Measurements from ENCODE around the gene MBP. TPM values are rescaled to one million over a fixed set of nuclear protein-coding genes. Genes with fewer than 3 reads are reported as not detected.
"Not testable (repeated sequence)": the region's sequence is repeated elsewhere in the genome, so short reads cannot be mapped to it uniquely, and the experiment has no call there.

Gene MBP
- total and polyA plus RNA-seq, 10 donors, result 11.1 to 96.0 (median 70.8) TPM

GRCh38 chr18:76951456-76952247 lies 180.9 kb downstream of the MBP start:
- no peaks in the 10 kb centered on the region for H3K27me3 ChIP-seq (replicated peaks in 1 of 7)
- H3K9me3 ChIP-seq, result no peaks in the 10 kb centered on the region
- no peak for TF ChIP-seq CTCF (IDR thresholded peaks at IDR 0.05 in 8 of 11, conservative IDR thresholded peaks at IDR 0.05 in 3 of 11)
- TF ChIP-seq POLR2A (IDR thresholded peaks at IDR 0.05), result no peak
- TF ChIP-seq POLR2AphosphoS5 (IDR thresholded peaks at IDR 0.05), result no peak
- no peak overlapping the region for H3K27ac ChIP-seq
- H3K36me3 ChIP-seq, result peaks cover 0 to 96% (median 28%) of the 10 kb centered on the region in 6 donors
- H3K4me1 ChIP-seq, result peaks cover 0 to 11% (median 3%) of the 10 kb centered on the region in 6 donors
- DNase-seq, result no peak
- 89 to 94% (median 91%) methylated on average over 12 of the region's 12 CpGs for WGBS, 5 donors
- intact Hi-C loops (cut with DNase I; ENCODE audit: low total_unique reads), result no loop called here
- no peak overlapping the region for H3K4me3 ChIP-seq

DNA sequence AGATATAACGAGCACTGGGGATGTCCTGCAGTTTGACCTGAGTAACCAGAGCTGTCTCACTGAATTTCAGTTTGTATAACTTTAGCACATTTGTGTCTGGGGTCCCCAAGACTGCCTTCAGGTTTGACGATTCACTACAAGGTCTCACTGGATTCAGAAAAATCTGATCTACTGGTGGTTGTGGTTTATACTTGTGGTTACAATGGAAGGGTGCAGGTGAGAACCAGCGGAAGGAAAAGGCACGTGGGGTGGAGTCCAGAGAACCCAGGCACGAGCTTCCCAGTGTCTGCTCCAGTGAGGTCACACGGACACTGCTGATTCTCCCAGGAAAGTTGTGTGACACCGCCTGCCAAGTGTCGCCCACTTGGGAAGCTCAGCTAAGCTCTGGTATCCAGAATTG lies 184.2 kb downstream of the MBP start:
- Histone ChIP-seq H3K27ac (no peak overlapping the region), H3K9me3 (peaks cover 0 to 6% (median 0%) of the 10 kb centered on the region in 8 donors), H3K4me3 (no peak overlapping the region), H3K36me3 (peaks cover 0 to 96% (median 21%) of the 10 kb centered on the region in 6 donors), H3K27me3 (replicated peaks in 1 of 7) (no peaks in the 10 kb centered on the region), H3K4me1 (peaks cover 0 to 3% (median under 1%) of the 10 kb centered on the region in 6 donors)
- no peak for DNase-seq
- intact Hi-C loops (cut with DNase I; ENCODE audit: low total_unique reads), result no loop called here
- 79 to 88% (median 85%) methylated on average over 7 to 8 of the region's 8 CpGs for WGBS, 5 donors
- TF ChIP-seq POLR2A (IDR thresholded peaks at IDR 0.05) (no peak), CTCF (IDR thresholded peaks at IDR 0.05 in 8 of 11, conservative IDR thresholded peaks at IDR 0.05 in 3 of 11) (no peak), POLR2AphosphoS5 (IDR thresholded peaks at IDR 0.05) (no peak)

DNA sequence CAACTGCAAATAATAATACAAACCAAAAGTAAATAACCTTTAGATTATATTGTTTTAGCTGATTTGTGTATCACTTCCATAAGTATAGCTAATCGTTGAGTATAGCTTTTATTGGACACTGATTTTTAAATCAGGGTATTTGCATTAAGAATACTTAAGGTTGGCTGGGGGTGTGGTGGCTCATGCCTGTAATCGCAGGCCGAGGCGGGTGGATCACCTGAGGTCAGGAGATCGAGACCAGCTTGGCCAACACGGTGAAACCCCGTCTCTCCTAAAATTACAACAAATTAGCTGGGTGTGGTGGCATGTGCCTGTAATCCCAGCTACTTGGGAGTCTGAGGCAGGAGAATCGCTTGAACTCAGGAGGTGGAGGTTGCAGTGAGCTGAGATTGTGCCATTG lies 188.2 kb downstream of the MBP start:
- DNase-seq; H3K27ac ChIP-seq; H3K4me1 ChIP-seq; H3K27me3 ChIP-seq (replicated peaks in 1 of 7); H3K4me3 ChIP-seq; H3K9me3 ChIP-seq; intact Hi-C loops (cut with DNase I; ENCODE audit: low total_unique reads): not testable (repeated sequence)
- peaks cover 0 to 81% (median 24%) of the 10 kb centered on the region in 6 donors for H3K36me3 ChIP-seq
- 96 to 98% (median 98%) methylated on average over 8 of the region's 8 CpGs for WGBS, 5 donors

DNA sequence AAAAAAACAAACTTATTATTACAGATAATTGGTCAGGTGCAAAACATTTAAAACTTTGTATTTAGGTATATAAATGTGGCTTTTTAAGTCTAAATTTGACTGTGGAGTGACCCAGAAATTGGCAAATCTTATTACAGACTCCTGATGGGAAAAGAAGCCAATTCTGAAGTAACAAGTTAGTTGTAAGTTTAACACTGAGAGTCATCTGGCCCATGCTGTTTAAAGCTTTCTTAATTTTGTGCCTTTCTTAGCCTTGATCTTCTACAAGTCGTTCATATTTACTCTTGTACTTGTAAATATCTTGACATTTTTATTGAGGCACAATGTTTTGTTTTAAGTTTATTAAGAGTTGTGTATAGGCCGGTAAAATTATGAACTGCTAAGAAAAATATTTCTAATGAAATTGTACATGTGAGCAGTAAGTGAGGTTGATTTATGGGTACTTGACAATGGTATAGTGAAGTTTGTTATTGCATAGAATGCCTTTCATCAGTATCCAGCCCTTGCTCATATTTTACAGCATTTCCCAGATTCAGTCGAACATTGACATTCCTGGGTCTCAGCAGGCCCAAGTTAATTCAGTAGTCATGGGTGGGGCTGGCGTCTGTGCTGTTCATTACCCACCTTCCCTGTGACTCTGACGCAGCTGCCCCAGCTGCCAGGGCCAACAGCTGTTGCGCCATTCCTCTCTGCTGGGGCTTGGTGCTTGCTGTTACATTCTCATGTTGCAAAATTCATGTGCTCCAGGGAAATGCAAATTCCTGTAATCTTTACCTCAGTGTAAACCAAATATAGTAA lies 188.8 kb downstream of the MBP start:
- Histone ChIP-seq H3K9me3 (peaks cover 0 to 6% (median 0%) of the 10 kb centered on the region in 8 donors), H3K4me3 (no peak overlapping the region), H3K4me1 (no peaks in the 10 kb centered on the region), H3K36me3 (peaks cover 0 to 82% (median 30%) of the 10 kb centered on the region in 6 donors), H3K27me3 (replicated peaks in 1 of 7) (no peaks in the 10 kb centered on the region), H3K27ac (no peak overlapping the region)
- no peak for DNase-seq
- no peak for TF ChIP-seq CTCF (IDR thresholded peaks at IDR 0.05 in 8 of 11, conservative IDR thresholded peaks at IDR 0.05 in 3 of 11)
- intact Hi-C loops (cut with DNase I; ENCODE audit: low total_unique reads), result no loop called here
- WGBS, 5 donors, result 82 to 96% (median 88%) methylated on average over 6 of the region's 6 CpGs

Measured in spleen (tissue), 11 donors.